UCSD-AML1 (cell line): ENCODE results near the gene REPS1.
A peak's percentile ranks its signal among the peaks of the same experiment; 100 is the strongest.

ENCODE experiments used
- DNase-seq: peaks from one replicate; lab custom pipeline; 2025; ENCODE audit not compliant: unreplicated experiment; lab: John Stamatoyannopoulos, UW

REPS1 gene

GRCh38 chr6:138931660-138932059, 56.4 kb downstream of the REPS1 start:
- no peak for DNase-seq

GRCh38 chr6:138926579-138926978, 61.5 kb downstream of the REPS1 start:
- DNase-seq: no peak

DNA sequence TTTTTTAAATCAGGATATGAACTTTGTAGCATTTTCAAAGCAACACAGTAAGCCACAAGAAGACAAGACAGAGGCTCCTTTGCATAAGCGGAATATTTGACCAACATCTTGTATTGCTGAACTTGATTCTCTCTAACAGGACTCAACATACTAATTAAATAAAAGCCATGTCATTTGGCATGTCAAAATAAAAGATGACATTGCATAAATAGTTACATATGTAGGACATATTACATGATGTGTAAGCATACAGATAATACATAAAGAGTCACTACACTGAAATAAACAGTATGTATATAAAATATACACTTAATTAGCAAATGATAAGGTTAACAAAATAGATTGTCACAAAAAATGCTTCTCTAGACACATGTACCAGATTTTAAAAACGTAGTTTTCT, 62.2 kb downstream of the REPS1 start:
- DNase-seq: no peak

DNA sequence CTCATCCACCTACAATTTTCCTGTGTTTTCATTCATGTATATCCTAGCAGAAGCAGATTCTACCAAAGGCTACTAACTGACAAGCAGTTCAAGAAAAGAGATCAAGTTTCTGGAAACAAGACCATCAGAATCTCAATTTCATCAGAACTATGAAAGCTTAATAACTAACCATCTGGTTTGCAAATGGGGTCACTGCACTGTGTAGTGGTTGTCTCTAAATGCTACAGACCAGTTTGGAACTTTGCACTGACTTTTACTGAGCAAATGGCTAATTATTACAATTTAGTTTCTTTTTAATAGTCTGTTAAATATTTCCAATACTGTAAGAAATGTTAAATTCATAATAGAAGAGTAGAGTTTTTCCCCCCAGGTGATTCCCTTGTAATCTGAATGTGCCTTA, 64.5 kb downstream of the REPS1 start:
- DNase-seq: no peak

DNA sequence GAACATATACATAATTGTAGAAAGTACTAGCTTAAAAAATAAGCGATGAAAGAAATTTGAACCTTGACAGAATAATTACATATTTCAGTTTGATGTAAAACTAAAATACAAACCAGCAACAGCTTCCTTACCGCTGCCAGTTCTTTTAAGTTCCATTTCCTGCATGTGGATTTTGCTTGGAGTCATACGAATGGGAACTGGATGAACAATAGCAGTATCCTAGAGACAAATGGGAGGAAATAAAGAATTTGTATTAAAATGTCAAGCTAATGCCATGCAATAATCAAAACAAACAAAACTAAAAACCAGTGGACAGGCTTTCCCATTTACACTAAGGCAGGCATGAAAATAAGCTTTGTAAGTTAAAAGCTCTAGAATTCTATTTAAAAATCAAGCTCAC, 67.1 kb downstream of the REPS1 start:
- DNase-seq: no peak

DNA sequence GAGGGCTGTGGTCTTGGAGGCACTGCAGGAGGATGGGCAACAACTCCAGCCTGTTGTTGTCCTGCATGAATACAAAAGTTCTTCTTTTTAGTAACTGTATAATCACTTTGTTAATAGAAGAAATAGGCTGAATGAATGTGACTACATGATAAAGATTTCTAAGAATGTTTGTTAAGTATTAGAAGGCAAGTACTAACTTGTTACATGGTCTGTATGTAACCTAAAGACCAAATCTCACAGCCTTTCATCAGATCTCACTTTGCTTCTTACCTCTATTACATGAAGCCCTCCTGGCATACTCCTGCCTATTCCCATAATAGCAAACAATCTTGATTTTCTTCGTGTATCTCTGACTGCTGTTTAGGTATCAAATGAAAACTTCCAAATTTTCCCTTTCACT, 73.4 kb downstream of the REPS1 start:
- no peak for DNase-seq

DNA sequence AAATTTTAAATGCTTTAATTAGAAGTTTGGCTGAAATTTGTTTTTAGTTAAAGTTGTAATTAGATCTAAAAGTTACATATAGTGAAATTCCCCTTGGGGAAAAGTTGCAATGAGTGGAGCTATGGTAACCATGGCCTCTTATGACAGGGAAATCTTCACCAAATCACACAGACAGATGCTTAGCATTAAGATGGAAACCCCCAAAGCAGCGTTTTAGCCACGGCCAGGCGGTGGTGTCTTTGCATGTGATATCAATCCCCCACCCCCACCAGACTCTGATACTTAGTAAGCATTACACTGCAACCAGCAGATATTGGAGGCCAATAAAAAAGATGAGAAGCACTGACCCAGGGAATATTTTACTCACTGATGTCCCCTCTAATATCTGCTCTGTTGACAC, 75.7 kb downstream of the REPS1 start:
- DNase-seq: no peak

DNA sequence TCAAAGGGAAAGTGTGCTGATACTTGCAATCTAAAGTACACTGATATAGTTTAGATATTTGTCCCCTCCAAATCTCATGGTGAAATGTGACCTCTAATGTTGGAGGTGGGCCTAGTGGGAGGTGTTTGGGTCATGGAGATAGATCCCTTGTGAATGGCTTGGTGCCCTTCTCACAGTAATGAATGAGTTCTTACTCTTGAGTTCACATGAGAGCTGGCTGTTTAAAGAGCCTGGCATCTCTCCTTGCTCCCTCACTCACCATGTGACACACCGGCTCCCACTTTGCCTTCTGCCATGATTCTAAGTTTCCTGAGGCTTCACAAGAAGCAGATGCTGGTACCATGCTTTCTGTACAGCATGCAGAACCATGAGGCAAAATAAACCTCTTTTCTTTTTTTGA, 78.1 kb downstream of the REPS1 start:
- DNase-seq: no peak

DNA sequence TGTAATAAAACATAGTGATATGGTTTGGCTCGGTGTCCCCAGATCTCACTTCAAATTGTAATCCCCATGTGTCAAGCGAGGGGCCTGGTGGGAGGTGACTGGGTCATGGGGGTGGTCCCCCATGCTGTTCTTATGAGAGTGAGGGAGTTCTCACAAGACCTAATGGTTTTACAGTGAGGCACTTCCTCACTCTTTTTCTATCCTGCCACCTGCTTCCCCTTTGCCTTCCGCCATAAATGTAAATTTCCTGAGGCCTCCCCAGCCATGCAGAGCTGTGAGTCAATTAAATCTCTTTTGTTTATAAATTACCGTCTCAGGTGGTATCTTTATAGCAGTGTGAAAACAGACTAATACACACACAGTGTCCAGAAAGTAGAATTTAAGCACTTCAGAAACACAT, 78.5 kb downstream of the REPS1 start:
- DNase-seq: peak; percentile 9

DNA sequence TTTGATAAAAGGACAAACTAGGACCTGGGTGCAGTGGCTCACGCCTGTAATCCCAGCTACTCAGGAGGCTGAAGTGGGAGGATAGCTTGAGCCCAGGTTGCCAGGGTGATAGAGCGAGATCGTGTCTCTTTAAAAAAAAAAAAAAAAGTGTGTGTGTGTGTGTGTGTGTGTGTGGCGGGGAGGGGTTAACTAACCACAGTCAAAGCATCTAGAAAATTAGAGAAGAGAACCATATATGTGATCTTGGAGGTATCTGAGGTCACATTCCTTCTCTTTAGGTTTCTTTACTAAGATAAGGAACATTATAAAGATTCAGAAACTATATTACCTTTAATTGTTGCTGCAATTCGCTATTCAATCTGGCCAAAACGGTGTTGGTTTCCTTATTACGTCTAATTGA, 80.9 kb downstream of the REPS1 start:
- no peak for DNase-seq

GRCh38 chr6:138897031-138897430, 91.0 kb downstream of the REPS1 start:
- DNase-seq: no peak

DNA sequence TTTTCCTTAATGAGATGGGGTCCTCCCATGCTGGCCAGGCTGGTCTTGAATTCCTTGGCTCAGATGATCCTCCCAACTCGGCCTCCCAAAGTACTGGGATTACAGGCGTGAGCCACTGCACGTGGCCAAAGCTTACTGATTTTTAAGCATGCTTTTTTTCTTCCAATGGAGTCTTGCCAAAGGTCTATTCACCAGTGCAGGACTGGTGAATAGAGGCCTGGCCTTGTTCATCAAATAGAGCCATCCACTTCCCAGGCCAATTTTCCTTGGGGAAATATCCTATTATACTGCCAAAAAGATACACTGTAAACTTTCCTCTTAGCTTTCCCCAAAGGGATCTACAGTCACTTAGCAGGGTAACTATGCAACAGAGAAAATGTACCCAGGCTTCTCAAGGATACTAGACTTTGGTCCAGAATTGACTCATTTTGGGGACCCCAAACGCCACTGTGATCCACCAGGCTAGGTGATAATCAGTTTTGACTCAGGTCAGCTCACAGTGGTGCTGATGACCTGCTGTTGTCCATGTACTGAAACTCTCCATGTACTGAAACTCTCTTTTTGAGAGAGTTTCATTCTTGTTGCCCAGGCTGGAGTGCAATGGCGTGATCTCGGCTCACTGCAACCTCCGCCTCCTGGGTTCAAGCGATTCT, 91.8 kb downstream of the REPS1 start:
- DNase-seq: no peak

- no peak for DNase-seq
Observed at GRCh38 chr6:138891255-138891986, 96.6 kb downstream of the REPS1 start.

- DNase-seq: no peak
Observed at GRCh38 chr6:138885156-138885819, 102.8 kb downstream of the REPS1 start.

- DNase-seq: no peak
Observed at GRCh38 chr6:138882369-138883017, 105.6 kb downstream of the REPS1 start.

GRCh38 chr6:138873191-138873590, 114.9 kb downstream of the REPS1 start:
- DNase-seq: no peak

DNA sequence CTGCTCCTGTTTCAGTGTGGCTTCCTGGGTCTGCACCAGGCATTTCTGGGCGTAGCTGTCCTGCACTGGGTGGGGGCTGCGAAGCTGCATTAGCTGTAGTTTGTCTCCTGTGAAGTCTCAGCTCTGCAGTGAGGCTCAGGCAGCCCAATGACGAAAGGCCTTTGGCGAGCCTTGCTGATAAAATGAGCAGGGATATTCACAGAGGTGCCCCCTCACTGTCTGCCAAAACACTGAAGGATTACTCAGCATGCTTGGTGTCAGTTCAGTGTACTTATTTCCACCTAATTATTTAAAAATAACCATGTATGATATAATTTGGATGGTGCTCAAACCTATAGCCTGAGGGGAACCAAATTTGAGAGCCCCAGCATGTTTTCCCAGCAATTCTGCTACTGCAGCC, 118.7 kb downstream of the REPS1 start:
- no peak for DNase-seq

GRCh38 chr6:138868181-138868580, 119.9 kb downstream of the REPS1 start:
- DNase-seq: no peak

DNA sequence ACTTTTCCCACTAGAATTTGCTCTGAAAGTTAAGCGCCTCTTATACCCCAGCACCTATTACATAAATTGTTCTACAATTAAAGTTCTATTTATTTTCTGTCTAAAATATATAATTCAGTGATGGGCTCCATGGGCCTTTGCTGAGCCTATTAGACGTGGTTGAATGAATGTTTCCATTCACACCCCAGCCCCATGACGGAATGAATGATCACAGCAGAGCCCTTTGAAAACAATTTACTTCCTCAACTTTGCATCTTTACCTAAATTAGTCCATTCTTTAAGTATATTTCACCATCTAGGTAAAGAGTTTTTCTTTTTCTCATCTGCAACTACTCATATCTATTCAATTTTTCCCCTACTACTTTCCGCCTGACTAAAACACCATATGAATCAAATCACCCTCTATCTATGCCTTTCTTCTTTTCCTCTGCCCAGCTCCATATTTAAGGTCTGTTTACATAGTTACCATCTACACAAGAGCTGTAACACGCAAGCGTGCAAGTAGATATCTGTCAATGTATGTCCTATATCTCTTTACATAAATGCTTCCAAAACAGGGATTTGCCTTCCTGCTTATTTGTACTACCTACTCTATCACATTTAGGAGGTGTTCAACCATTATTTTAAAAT, 122.5 kb downstream of the REPS1 start:
- DNase-seq: no peak

- no peak for DNase-seq
Observed at GRCh38 chr6:138864343-138864890, 123.6 kb downstream of the REPS1 start.

DNA sequence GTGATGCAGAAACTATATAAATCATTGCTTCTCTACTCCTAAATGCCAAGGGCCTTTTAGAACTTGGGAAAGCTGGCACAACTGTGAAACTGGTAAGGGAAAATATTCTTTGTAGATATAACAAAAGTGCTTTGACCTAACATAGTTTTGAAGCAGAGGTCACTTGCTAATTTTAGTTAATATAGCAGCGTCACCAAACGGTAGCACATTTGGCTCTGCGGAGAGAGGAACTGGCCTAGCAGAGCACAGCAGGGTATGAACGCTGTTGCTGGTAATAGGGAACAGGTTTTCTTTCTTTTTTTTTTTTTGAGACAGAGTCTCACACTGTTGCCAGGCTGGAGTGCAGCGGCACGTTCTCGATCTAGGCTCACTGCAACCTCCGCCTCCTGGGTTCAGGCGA, 124.7 kb downstream of the REPS1 start:
- DNase-seq: no peak
